HepG2 (cell line): ENCODE results near the gene DNAJB12. TPM values are rescaled to one million over a fixed set of nuclear protein-coding genes. Genes with fewer than 3 reads are reported as not detected.

Experiments
- MEIS1 ChIP-seq: sonication (generic); formaldehyde crosslinking; IDR thresholded peaks from 2 replicates; pipeline ENCODE4 v1.9.0; 2021; ENCODE audit warnings: mild to moderate bottlenecking, missing genetic modification reagents, moderate library complexity, borderline replicate concordance
- MIER2 ChIP-seq: IDR thresholded peaks from 2 replicates; pipeline ENCODE4 v1.6.1; 2016; ENCODE audit warnings: missing biosample characterization, missing genetic modification reagents
- MIXL1 ChIP-seq: IDR thresholded peaks from 2 replicates; pipeline ENCODE4 v1.6.1; 2016
- NFATC3 ChIP-seq: sonication (generic); formaldehyde crosslinking; IDR thresholded peaks from 2 replicates; pipeline ENCODE4 v1.5.1; 2020; ENCODE audit warnings: mild to moderate bottlenecking, missing genetic modification reagents
- NFIC ChIP-seq: IDR thresholded peaks from 2 replicates; pipeline ENCODE4 v1.6.1; 2012; ENCODE audit warnings: mild to moderate bottlenecking, low read length, inconsistent platforms
- PAF1 ChIP-seq: IDR thresholded peaks from 2 replicates; pipeline ENCODE4 v1.6.1; 2016; ENCODE audit warnings: missing genetic modification reagents, missing compliant biosample characterization
- RARA ChIP-seq: IDR thresholded peaks from 2 replicates; pipeline ENCODE4 v1.6.1; 2016; ENCODE audit warnings: missing genetic modification reagents, missing compliant biosample characterization
- RBM39 ChIP-seq: fragments of 200-400 bp; formaldehyde crosslinking; IDR thresholded peaks from one replicate; pipeline ENCODE4 v1.6.1; 2018; ENCODE audit warnings: antibody characterized with exemption, mild to moderate bottlenecking, low read depth, low read length; ENCODE audit not compliant: poor library complexity, severe bottlenecking
- THAP11 ChIP-seq: IDR thresholded peaks from 2 replicates; pipeline ENCODE4 v1.6.1; 2016; ENCODE audit warnings: missing biosample characterization, missing genetic modification reagents
- ZBTB3 ChIP-seq: sonication (generic); formaldehyde crosslinking; IDR thresholded peaks from 2 replicates; pipeline ENCODE4 v1.4.0; 2020; ENCODE audit warnings: low read depth, mild to moderate bottlenecking, moderate library complexity, missing genetic modification reagents, borderline replicate concordance
- ZNF230 ChIP-seq: sonication (generic); formaldehyde crosslinking; IDR thresholded peaks from 2 replicates; pipeline ENCODE4 v1.4.0; 2020; ENCODE audit warnings: mild to moderate bottlenecking, missing genetic modification reagents
- ZNF326 ChIP-seq: sonication (generic); formaldehyde crosslinking; IDR thresholded peaks from 2 replicates; pipeline ENCODE4 v1.4.0; 2020; ENCODE audit warnings: missing genetic modification reagents, borderline replicate concordance
- ZNF598 ChIP-seq: sonication (generic); formaldehyde crosslinking; IDR thresholded peaks from 2 replicates; pipeline ENCODE4 v1.5.1; 2020; ENCODE audit warnings: mild to moderate bottlenecking, missing genetic modification reagents, borderline replicate concordance
- polyA plus RNA-seq, 8 experiments: library from polyadenylated mRNA; depleted of rRNA in 3 of 8; stranded (reverse) in 7 of 8; unstranded in 1 of 8; fragments of >200 nt; fragmentation: Illumina TruSeq in 4 of 8; extraction: Trizol in 4 of 8; gene quantifications; 2 replicates each; pipeline versions ENCODE4 v1.2.1 to v1.2.3, GENCODE V29; 2011 to 2016; ENCODE audit warnings: low read depth in 4 of 8, missing spikeins in 1 of 8, mixed read lengths in 1 of 8; ENCODE audit not compliant: insufficient read depth in 1 of 8
- total RNA-seq, 5 experiments: library from RNA; depleted of rRNA; stranded (reverse); fragments of >200 nt; fragmentation: Illumina TruSeq; extraction: Trizol; gene quantifications; 2 replicates each; pipeline ENCODE4 v1.2.3, GENCODE V29; 2016; ENCODE audit warnings: low read depth in 1 of 5
- TF ChIP-seq, protein P1 (sequence below): sonication (generic); formaldehyde crosslinking; IDR thresholded peaks from 2 replicates; pipeline ENCODE4 v1.5.1; 2020; ENCODE audit warnings: missing genetic modification reagents, mild to moderate bottlenecking, borderline replicate concordance
- TF ChIP-seq, protein P2 (sequence below): sonication (generic); formaldehyde crosslinking; IDR thresholded peaks from 2 replicates; pipeline ENCODE4 v1.5.0; 2020; ENCODE audit warnings: mild to moderate bottlenecking, missing genetic modification reagents
- TF ChIP-seq, protein P3 (sequence below): sonication (generic); formaldehyde crosslinking; IDR thresholded peaks from 2 replicates; pipeline ENCODE4 v1.4.0; 2020; ENCODE audit warnings: mild to moderate bottlenecking, missing genetic modification reagents
- TF ChIP-seq, protein P4 (sequence below): sonication (generic); formaldehyde crosslinking; conservative IDR thresholded peaks from 2 replicates; pipeline ENCODE4 v1.8.0; 2022; ENCODE audit warnings: missing genetic modification reagents
- TF ChIP-seq, protein P5 (sequence below): sonication (generic); formaldehyde crosslinking; IDR thresholded peaks from 2 replicates; pipeline ENCODE4 v1.5.0; 2020; ENCODE audit warnings: missing genetic modification reagents

The DNAJB12 gene
- total and polyA plus RNA-seq, 2 of the 13 experiments (the other 11 are each of a cell fraction or from before 2014, with no cell fraction given): 10.8 to 18.2 TPM

DNA sequence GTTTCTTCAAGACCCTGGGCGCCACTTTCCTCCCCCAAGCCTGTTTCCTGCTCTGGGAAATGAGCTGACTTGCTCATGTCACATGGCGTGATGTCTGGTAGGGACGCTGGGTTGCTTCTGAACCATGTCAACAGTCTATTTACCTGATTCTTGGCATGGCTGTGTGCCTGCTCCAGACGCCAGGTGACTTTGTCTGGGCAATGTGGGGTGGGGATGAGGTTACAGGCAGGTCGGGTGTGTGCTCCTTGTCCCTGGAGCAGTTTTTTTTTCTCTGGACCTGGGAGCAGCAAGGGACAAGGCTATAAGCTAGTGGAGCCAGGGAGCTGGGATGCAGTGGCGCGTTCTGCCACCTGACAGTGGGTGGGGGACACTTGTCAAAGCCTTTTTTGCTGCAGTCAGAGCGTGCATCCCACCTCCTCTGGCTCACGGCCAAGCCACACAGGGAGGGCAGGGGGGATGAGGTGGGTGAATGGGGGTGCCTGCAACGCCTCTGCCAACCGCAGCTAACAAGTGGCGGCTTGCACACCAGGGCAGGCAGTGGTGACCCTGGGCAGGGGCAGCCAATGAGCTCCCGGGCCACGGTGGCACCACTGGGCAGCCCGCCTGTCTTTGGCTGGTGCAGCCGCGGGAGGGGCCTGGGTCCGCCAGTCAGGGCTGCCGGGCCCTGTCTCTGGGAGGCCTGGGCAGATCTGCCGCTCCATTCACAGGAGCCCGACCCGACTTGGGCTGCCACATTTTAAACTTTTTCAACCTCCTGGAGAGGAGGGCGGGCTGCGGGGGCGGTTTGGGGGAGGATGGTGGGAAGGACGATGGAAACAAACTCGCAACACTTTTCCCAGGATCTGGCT is 22.9 kb downstream of the DNAJB12 start (continued):
- TF ChIP-seq, protein P1, sequence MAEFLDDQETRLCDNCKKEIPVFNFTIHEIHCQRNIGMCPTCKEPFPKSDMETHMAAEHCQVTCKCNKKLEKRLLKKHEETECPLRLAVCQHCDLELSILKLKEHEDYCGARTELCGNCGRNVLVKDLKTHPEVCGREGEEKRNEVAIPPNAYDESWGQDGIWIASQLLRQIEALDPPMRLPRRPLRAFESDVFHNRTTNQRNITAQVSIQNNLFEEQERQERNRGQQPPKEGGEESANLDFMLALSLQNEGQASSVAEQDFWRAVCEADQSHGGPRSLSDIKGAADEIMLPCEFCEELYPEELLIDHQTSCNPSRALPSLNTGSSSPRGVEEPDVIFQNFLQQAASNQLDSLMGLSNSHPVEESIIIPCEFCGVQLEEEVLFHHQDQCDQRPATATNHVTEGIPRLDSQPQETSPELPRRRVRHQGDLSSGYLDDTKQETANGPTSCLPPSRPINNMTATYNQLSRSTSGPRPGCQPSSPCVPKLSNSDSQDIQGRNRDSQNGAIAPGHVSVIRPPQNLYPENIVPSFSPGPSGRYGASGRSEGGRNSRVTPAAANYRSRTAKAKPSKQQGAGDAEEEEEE (CRISPR knock-in tag): peak; percentile 33; the same call in 1 of the 2 replicates
- TF ChIP-seq RARA (CRISPR knock-in tag) (peak; percentile 31; the same call in 1 of the 2 replicates), MEIS1 (peak; percentile 88; the same call in 1 of the 2 replicates), THAP11 (CRISPR knock-in tag) (0 out of 2 replicates have a peak, but pooled peaks have one; percentile 32), ZBTB3 (CRISPR knock-in tag) (no peak), ZNF598 (0 out of 2 replicates have a peak, but pooled peaks have one; percentile 40), MIXL1 (CRISPR knock-in tag) (0 out of 2 replicates have a peak, but pooled peaks have one; percentile 10), NFATC3 (CRISPR knock-in tag) (no peak), ZNF230 (CRISPR knock-in tag) (peak; percentile 70; the same call in 1 of the 2 replicates), PAF1 (CRISPR knock-in tag) (no peak), ZNF326 (peak; percentile 76; the same call in 1 of the 2 replicates), RBM39 (peak; percentile 25), NFIC (0 out of 2 replicates have a peak, but pooled peaks have one; percentile 17), MIER2 (no peak)
- TF ChIP-seq, protein P2, sequence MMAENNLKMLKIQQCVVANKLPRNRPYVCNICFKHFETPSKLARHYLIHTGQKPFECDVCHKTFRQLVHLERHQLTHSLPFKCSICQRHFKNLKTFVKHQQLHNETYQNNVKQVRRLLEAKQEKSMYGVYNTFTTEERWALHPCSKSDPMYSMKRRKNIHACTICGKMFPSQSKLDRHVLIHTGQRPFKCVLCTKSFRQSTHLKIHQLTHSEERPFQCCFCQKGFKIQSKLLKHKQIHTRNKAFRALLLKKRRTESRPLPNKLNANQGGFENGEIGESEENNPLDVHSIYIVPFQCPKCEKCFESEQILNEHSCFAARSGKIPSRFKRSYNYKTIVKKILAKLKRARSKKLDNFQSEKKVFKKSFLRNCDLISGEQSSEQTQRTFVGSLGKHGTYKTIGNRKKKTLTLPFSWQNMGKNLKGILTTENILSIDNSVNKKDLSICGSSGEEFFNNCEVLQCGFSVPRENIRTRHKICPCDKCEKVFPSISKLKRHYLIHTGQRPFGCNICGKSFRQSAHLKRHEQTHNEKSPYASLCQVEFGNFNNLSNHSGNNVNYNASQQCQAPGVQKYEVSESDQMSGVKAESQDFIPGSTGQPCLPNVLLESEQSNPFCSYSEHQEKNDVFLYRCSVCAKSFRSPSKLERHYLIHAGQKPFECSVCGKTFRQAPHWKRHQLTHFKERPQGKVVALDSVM (CRISPR knock-in tag): no peak
- TF ChIP-seq, protein P3, sequence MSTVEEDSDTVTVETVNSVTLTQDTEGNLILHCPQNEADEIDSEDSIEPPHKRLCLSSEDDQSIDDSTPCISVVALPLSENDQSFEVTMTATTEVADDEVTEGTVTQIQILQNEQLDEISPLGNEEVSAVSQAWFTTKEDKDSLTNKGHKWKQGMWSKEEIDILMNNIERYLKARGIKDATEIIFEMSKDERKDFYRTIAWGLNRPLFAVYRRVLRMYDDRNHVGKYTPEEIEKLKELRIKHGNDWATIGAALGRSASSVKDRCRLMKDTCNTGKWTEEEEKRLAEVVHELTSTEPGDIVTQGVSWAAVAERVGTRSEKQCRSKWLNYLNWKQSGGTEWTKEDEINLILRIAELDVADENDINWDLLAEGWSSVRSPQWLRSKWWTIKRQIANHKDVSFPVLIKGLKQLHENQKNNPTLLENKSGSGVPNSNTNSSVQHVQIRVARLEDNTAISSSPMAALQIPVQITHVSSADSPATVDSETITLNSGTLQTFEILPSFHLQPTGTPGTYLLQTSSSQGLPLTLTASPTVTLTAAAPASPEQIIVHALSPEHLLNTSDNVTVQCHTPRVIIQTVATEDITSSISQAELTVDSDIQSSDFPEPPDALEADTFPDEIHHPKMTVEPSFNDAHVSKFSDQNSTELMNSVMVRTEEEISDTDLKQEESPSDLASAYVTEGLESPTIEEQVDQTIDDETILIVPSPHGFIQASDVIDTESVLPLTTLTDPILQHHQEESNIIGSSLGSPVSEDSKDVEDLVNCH: no peak
- TF ChIP-seq, protein P4, sequence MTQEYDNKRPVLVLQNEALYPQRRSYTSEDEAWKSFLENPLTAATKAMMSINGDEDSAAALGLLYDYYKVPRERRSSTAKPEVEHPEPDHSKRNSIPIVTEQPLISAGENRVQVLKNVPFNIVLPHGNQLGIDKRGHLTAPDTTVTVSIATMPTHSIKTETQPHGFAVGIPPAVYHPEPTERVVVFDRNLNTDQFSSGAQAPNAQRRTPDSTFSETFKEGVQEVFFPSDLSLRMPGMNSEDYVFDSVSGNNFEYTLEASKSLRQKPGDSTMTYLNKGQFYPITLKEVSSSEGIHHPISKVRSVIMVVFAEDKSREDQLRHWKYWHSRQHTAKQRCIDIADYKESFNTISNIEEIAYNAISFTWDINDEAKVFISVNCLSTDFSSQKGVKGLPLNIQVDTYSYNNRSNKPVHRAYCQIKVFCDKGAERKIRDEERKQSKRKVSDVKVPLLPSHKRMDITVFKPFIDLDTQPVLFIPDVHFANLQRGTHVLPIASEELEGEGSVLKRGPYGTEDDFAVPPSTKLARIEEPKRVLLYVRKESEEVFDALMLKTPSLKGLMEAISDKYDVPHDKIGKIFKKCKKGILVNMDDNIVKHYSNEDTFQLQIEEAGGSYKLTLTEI: no peak
- TF ChIP-seq, protein P5, sequence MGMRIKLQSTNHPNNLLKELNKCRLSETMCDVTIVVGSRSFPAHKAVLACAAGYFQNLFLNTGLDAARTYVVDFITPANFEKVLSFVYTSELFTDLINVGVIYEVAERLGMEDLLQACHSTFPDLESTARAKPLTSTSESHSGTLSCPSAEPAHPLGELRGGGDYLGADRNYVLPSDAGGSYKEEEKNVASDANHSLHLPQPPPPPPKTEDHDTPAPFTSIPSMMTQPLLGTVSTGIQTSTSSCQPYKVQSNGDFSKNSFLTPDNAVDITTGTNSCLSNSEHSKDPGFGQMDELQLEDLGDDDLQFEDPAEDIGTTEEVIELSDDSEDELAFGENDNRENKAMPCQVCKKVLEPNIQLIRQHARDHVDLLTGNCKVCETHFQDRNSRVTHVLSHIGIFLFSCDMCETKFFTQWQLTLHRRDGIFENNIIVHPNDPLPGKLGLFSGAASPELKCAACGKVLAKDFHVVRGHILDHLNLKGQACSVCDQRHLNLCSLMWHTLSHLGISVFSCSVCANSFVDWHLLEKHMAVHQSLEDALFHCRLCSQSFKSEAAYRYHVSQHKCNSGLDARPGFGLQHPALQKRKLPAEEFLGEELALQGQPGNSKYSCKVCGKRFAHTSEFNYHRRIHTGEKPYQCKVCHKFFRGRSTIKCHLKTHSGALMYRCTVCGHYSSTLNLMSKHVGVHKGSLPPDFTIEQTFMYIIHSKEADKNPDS (CRISPR knock-in tag): no peak
